ENCODE results near the gene KYNU. TPM values are rescaled to one million over a fixed set of nuclear protein-coding genes. Genes with fewer than 3 reads are reported as not detected.
A peak's percentile ranks its signal among the peaks of the same experiment; 100 is the strongest.

KYNU gene
- total and polyA plus RNA-seq, 9 of the 15 experiments (the other 6 are each of a cell fraction or from before 2014, with no cell fraction given), result 2.6 to 11.6 (median 7.2) TPM

DNA sequence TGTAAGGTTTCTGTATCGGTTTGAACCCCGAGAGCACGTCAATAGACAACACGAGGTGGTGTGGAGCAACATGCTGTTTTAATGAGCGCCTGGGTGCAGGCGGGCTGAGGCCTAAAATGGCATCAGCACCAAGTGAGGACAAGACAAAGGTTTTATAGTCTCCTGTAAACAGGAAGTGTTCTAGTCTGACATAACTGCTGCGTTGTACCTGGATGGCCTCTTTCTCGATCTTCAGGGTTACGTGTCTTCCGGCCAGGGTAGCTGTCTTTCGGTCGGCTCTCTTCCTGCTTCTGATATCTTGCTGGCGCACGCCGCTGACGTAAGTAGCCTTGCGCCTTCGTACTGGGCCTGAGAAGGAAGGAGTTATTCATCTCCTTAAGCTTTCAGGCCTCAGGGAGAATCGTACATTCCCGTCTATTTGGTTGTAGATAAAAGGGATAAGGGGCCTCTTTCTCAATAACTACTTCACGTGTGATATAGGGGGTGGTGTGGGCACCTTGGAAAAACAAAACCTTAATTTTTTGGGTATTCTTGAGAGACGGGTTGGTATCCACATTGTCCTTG, 53.5 kb downstream of the KYNU start (continued):
- TF ChIP-seq FOXO4 (CRISPR knock-in tag; IDR thresholded peaks at IDR 0.05) (no peak), PPARD (CRISPR knock-in tag; IDR thresholded peaks at IDR 0.05) (no peak), L3MBTL2 (IDR thresholded peaks at IDR 0.05) (peak; percentile 63), ZNF778 (CRISPR knock-in tag; IDR thresholded peaks at IDR 0.05) (no peak), FOXA1 (IDR thresholded peaks at IDR 0.05; ENCODE audit: borderline replicate concordance) (no peak), FOSL1 (tag; conservative IDR thresholded peaks at IDR 0.05) (0 out of 2 replicates have a peak, but pooled peaks have one; percentile 27), TAF7 (tag; IDR thresholded peaks at IDR 0.05) (0 out of 2 replicates have a peak, but pooled peaks have one; percentile 8), ZFX (CRISPR knock-in tag; IDR thresholded peaks at IDR 0.05) (peak; percentile 94), ZNF224 (CRISPR knock-in tag; IDR thresholded peaks at IDR 0.05) (no peak), ZC3H4 (CRISPR knock-in tag; IDR thresholded peaks at IDR 0.05; ENCODE audit: borderline replicate concordance) (no peak), ZNF134 (CRISPR knock-in tag; conservative IDR thresholded peaks at IDR 0.05) (no peak; the same call in 1 of the 2 replicates), ZNF239 (CRISPR knock-in tag; IDR thresholded peaks at IDR 0.05) (no peak), TBP (optimal IDR thresholded peaks at IDR 0.05; ENCODE audit: low read depth, low read length) (peak; percentile 32), DIDO1 (tag; IDR thresholded peaks at IDR 0.05; ENCODE audit: low read depth) (peak; percentile 80; the same call in 1 of the 2 replicates), ILK (tag; IDR thresholded peaks at IDR 0.05; ENCODE audit: borderline replicate concordance, low read depth) (no peak), GABPB1 (CRISPR knock-in tag; IDR thresholded peaks at IDR 0.05) (peak; percentile 88), TEAD1 (CRISPR knock-in tag; IDR thresholded peaks at IDR 0.05) (no peak), SUPT5H (IDR thresholded peaks at IDR 0.05) (peak; percentile 59), ZBTB12 (CRISPR knock-in tag; IDR thresholded peaks at IDR 0.05) (peak; percentile 94), YY1 (IDR thresholded peaks at IDR 0.05; ENCODE audit: borderline replicate concordance in 1 of 3, control insufficient read depth in 1 of 3, extremely low read depth in 1 of 3, insufficient read depth in 3 of 3, insufficient read length in 1 of 3, insufficient replicate concordance in 2 of 3, low read depth in 1 of 3, low read length in 2 of 3) (peak in 1 of 3 experiments; percentile 35)
- TF ChIP-seq, protein P1, sequence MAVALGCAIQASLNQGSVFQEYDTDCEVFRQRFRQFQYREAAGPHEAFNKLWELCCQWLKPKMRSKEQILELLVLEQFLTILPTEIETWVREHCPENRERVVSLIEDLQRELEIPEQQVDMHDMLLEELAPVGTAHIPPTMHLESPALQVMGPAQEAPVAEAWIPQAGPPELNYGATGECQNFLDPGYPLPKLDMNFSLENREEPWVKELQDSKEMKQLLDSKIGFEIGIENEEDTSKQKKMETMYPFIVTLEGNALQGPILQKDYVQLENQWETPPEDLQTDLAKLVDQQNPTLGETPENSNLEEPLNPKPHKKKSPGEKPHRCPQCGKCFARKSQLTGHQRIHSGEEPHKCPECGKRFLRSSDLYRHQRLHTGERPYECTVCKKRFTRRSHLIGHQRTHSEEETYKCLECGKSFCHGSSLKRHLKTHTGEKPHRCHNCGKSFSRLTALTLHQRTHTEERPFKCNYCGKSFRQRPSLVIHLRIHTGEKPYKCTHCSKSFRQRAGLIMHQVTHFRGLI (CRISPR knock-in tag; IDR thresholded peaks at IDR 0.05), result no peak
- TF ChIP-seq, protein P2, sequence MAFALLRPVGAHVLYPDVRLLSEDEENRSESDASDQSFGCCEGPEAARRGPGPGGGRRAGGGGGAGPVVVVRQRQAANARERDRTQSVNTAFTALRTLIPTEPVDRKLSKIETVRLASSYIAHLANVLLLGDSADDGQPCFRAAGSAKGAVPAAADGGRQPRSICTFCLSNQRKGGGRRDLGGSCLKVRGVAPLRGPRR (CRISPR knock-in tag; IDR thresholded peaks at IDR 0.05), result no peak

Data from K562 (cell line).